GM12874 (cell line): Measurements from ENCODE around the gene LGALS13.

Source experiments
- TF ChIP-seq, protein P1 (sequence below): IDR thresholded peaks from 2 replicates; pipeline ENCODE4 v1.5.1; 2011; ENCODE audit warnings: low read depth, mild to moderate bottlenecking, control low read depth, low read length, moderate library complexity; ENCODE audit not compliant: insufficient read depth

Gene LGALS13

GRCh38 chr19:39566064-39566463 is 36.3 kb upstream of the LGALS13 start:
- TF ChIP-seq, protein P1, sequence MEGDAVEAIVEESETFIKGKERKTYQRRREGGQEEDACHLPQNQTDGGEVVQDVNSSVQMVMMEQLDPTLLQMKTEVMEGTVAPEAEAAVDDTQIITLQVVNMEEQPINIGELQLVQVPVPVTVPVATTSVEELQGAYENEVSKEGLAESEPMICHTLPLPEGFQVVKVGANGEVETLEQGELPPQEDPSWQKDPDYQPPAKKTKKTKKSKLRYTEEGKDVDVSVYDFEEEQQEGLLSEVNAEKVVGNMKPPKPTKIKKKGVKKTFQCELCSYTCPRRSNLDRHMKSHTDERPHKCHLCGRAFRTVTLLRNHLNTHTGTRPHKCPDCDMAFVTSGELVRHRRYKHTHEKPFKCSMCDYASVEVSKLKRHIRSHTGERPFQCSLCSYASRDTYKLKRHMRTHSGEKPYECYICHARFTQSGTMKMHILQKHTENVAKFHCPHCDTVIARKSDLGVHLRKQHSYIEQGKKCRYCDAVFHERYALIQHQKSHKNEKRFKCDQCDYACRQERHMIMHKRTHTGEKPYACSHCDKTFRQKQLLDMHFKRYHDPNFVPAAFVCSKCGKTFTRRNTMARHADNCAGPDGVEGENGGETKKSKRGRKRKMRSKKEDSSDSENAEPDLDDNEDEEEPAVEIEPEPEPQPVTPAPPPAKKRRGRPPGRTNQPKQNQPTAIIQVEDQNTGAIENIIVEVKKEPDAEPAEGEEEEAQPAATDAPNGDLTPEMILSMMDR, result no peak

- TF ChIP-seq, protein P1, result no peak
These were observed 33.7 kb upstream of the LGALS13 start for GRCh38 chr19:39568604-39569003.

- TF ChIP-seq, protein P1, result no peak
These were observed 19.9 kb upstream of the LGALS13 start for GRCh38 chr19:39582442-39582841.

DNA sequence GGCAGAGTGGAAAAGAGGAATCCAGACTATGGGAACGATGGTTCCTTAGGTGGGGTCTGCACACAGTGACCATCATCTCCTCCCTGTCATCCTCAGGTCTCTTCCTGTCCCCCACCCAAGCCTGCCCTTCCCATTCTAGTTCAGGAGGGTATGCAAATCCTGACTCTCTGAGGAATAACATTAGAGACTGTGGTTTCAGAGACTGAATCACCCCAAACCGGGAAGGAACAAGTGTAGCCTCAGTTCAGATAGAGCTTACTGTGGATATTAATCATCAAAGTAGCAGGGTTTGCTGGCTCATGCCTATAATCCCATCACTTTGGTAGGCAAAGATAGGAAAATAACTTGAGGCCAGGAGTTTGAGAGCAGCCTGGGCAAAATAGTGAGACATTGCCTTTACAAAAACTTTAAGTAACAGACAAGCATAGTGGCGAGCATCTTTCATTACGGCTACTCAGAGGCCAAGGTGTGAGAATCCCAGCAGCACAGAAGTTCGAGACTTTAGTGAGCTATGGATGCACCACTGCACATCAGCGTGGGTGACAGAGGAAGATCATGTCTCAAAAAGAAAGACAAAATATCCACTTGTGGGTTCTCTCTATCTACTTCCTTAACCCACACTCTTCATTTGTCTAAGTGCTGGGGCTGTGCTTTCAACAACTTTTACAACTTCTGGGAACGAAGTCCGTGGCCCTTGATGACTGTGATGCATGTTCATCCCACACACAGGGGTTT is 19.3 kb upstream of the LGALS13 start:
- TF ChIP-seq, protein P1, result no peak

GRCh38 chr19:39587496-39587895 is 14.8 kb upstream of the LGALS13 start:
- TF ChIP-seq, protein P1, result no peak

GRCh38 chr19:39588066-39588465 is 14.3 kb upstream of the LGALS13 start:
- TF ChIP-seq, protein P1, result no peak

- TF ChIP-seq, protein P1, result no peak
These were observed 12.1 kb upstream of the LGALS13 start for GRCh38 chr19:39590265-39590664.
